HG03280 (cell line): Measurements from ENCODE around the gene CBX5.
"Not testable (repeated sequence)": the region's sequence is repeated elsewhere in the genome, so short reads cannot be mapped to it uniquely, and the experiment has no call there.

Experiments used
- ATAC-seq: cut with Tn5 transposase; IDR thresholded peaks from one replicate; pipeline ENCODE4 v1.9.1; 2021; ENCODE audit warnings: mild to moderate bottlenecking, moderate library complexity; ENCODE audit not compliant: unreplicated experiment

The CBX5 gene

GRCh38 chr12:54228471-54228870 is 51.5 kb downstream of the CBX5 start:
- no peak for ATAC-seq

- not testable (repeated sequence) for ATAC-seq
These were observed 52.0 kb downstream of the CBX5 start for GRCh38 chr12:54227927-54228326.

- ATAC-seq = no peak
These were observed 52.5 kb downstream of the CBX5 start for GRCh38 chr12:54227376-54227775.

- no peak for ATAC-seq
These were observed 54.3 kb downstream of the CBX5 start for GRCh38 chr12:54225666-54226065.

GRCh38 chr12:54222609-54223008 is 57.3 kb downstream of the CBX5 start:
- ATAC-seq = no peak

GRCh38 chr12:54221402-54221984 is 58.4 kb downstream of the CBX5 start:
- ATAC-seq = no peak

GRCh38 chr12:54220567-54220966 is 59.4 kb downstream of the CBX5 start:
- no peak for ATAC-seq

GRCh38 chr12:54220092-54220557 is 59.8 kb downstream of the CBX5 start:
- ATAC-seq = peak; percentile 50

- ATAC-seq = peak; percentile 26
These were observed 62.1 kb downstream of the CBX5 start for GRCh38 chr12:54217774-54218241.

GRCh38 chr12:54216797-54217661 is 62.9 kb downstream of the CBX5 start:
- ATAC-seq = no peak

- no peak for ATAC-seq
These were observed 63.7 kb downstream of the CBX5 start for GRCh38 chr12:54215989-54216796.

- ATAC-seq = peak; percentile 85
These were observed 65.1 kb downstream of the CBX5 start for GRCh38 chr12:54214553-54215406.

- no peak for ATAC-seq
These were observed 66.8 kb downstream of the CBX5 start for GRCh38 chr12:54213079-54213478.

- no peak for ATAC-seq
These were observed 68.0 kb downstream of the CBX5 start for GRCh38 chr12:54211920-54212319.

- ATAC-seq = no peak
These were observed 69.5 kb downstream of the CBX5 start for GRCh38 chr12:54210400-54210790.

GRCh38 chr12:54208591-54208990 is 71.3 kb downstream of the CBX5 start:
- no peak for ATAC-seq

- peak; percentile 70 for ATAC-seq
These were observed 72.2 kb downstream of the CBX5 start for GRCh38 chr12:54207539-54208294.

- ATAC-seq = no peak
These were observed 73.1 kb downstream of the CBX5 start for GRCh38 chr12:54206791-54207190.

GRCh38 chr12:54204316-54204715 is 75.6 kb downstream of the CBX5 start:
- ATAC-seq = no peak
